ENCODE measurements around the gene NCBP2.

DNA sequence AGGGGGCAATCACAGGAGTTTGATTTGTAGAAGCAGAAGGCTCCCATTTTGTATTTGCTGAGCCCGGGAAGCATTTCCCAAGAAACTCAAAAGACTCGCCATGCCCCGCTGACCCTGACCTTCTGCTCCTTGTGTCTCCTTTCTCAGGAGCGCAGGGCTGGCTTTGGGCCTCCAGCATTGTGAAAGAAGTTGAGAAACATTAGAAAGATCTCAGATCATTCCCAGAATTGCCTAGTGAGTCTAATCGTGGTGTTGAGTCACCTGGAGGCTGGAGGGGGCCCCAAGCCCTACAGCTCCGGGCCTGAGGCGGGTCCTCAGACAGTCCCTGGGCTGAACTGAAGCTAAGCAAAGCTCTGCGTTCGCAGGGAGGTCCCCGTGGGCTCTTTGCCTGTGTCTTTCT is 37.2 kb upstream of the NCBP2 start:
- TF ChIP-seq EZH2 (IDR thresholded peaks at IDR 0.05) (no peak), EZH2phosphoT487 (IDR thresholded peaks at IDR 0.05) (no peak)
- TF ChIP-seq, protein P1, sequence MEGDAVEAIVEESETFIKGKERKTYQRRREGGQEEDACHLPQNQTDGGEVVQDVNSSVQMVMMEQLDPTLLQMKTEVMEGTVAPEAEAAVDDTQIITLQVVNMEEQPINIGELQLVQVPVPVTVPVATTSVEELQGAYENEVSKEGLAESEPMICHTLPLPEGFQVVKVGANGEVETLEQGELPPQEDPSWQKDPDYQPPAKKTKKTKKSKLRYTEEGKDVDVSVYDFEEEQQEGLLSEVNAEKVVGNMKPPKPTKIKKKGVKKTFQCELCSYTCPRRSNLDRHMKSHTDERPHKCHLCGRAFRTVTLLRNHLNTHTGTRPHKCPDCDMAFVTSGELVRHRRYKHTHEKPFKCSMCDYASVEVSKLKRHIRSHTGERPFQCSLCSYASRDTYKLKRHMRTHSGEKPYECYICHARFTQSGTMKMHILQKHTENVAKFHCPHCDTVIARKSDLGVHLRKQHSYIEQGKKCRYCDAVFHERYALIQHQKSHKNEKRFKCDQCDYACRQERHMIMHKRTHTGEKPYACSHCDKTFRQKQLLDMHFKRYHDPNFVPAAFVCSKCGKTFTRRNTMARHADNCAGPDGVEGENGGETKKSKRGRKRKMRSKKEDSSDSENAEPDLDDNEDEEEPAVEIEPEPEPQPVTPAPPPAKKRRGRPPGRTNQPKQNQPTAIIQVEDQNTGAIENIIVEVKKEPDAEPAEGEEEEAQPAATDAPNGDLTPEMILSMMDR (IDR thresholded peaks at IDR 0.05), result no peak

All from neural progenitor cell (in vitro differentiated cells).